ENCODE data around the gene PCNX2.

- TF ChIP-seq ZNF23 (tag by site-specific recombination; IDR thresholded peaks at IDR 0.05; ENCODE audit: borderline replicate concordance), result no peak
- no peak for TF ChIP-seq ZNF423 (tag by site-specific recombination; IDR thresholded peaks at IDR 0.05)
- no peak for TF ChIP-seq CTCF (tag by site-specific recombination; IDR thresholded peaks at IDR 0.05)
- no peak for TF ChIP-seq ZSCAN18 (tag by site-specific recombination; IDR thresholded peaks at IDR 0.05)
- no peak for TF ChIP-seq ZNF561 (tag by site-specific recombination; IDR thresholded peaks at IDR 0.05; ENCODE audit: borderline replicate concordance)
- no peak for TF ChIP-seq ZNF121 (tag by site-specific recombination; IDR thresholded peaks at IDR 0.05)
- TF ChIP-seq ZNF398 (tag by site-specific recombination; IDR thresholded peaks at IDR 0.05), result no peak
- TF ChIP-seq ZNF664 (tag by site-specific recombination; IDR thresholded peaks at IDR 0.05), result no peak
These were observed 168.4 kb downstream of the PCNX2 start for GRCh38 chr1:233127157-233127556.
